ENCODE results near the gene NUDT3.
"Not testable (repeated sequence)": the region's sequence is repeated elsewhere in the genome, so short reads cannot be mapped to it uniquely, and the experiment has no call there.

The NUDT3 gene

GRCh38 chr6:34391786-34392496 lies 528 bp downstream of the NUDT3 start:
- no peak for DNase-seq

- no peak for DNase-seq
These were observed 1.0 kb downstream of the NUDT3 start for GRCh38 chr6:34391473-34391785.

- no peak for DNase-seq
These were observed 1.7 kb downstream of the NUDT3 start for GRCh38 chr6:34390531-34391472.

- DNase-seq = no peak
These were observed 3.4 kb downstream of the NUDT3 start for GRCh38 chr6:34389034-34389433.

- DNase-seq = no peak
These were observed 4.0 kb downstream of the NUDT3 start for GRCh38 chr6:34388421-34388820.

GRCh38 chr6:34386316-34387137 lies 5.9 kb downstream of the NUDT3 start:
- no peak for DNase-seq

GRCh38 chr6:34385793-34386195 lies 6.7 kb downstream of the NUDT3 start:
- no peak for DNase-seq

GRCh38 chr6:34384321-34385153 lies 7.9 kb downstream of the NUDT3 start:
- DNase-seq = no peak

- DNase-seq = no peak
These were observed 8.7 kb downstream of the NUDT3 start for GRCh38 chr6:34383656-34384320.

GRCh38 chr6:34383161-34383631 lies 9.3 kb downstream of the NUDT3 start:
- no peak for DNase-seq

GRCh38 chr6:34381081-34381480 lies 11.4 kb downstream of the NUDT3 start:
- no peak for DNase-seq

GRCh38 chr6:34378470-34378869 lies 14.0 kb downstream of the NUDT3 start:
- DNase-seq = no peak

- no peak for DNase-seq
These were observed 14.5 kb downstream of the NUDT3 start for GRCh38 chr6:34377984-34378383.

GRCh38 chr6:34377571-34377970 lies 14.9 kb downstream of the NUDT3 start:
- DNase-seq = not testable (repeated sequence)

- no peak for DNase-seq
These were observed 16.6 kb downstream of the NUDT3 start for GRCh38 chr6:34375833-34376232.

- no peak for DNase-seq
These were observed 18.0 kb downstream of the NUDT3 start for GRCh38 chr6:34374508-34374907.

GRCh38 chr6:34374069-34374468 lies 18.4 kb downstream of the NUDT3 start:
- DNase-seq = no peak

GRCh38 chr6:34373511-34373910 lies 19.0 kb downstream of the NUDT3 start:
- DNase-seq = no peak

GRCh38 chr6:34371865-34372264 lies 20.6 kb downstream of the NUDT3 start:
- not testable (repeated sequence) for DNase-seq

- DNase-seq = no peak
These were observed 22.1 kb downstream of the NUDT3 start for GRCh38 chr6:34370361-34370760.

GRCh38 chr6:34369385-34369784 lies 23.1 kb downstream of the NUDT3 start:
- no peak for DNase-seq

GRCh38 chr6:34366639-34366921 lies 25.9 kb downstream of the NUDT3 start:
- no peak for DNase-seq

All from NCI-H2081 treated with DMSO at 0.1 percent for 48 hours (cell line).